GM18870 (cell line): ENCODE results near the gene LRRTM3.

Experiments used
- ATAC-seq: cut with Tn5 transposase; IDR thresholded peaks from one replicate; pipeline ENCODE4 v1.9.1; 2021; ENCODE audit warnings: moderate library complexity; ENCODE audit not compliant: unreplicated experiment

The LRRTM3 gene

GRCh38 chr10:66931949-66932343 lies 6.1 kb downstream of the LRRTM3 start:
- no peak for ATAC-seq

GRCh38 chr10:66934711-66935110 lies 8.9 kb downstream of the LRRTM3 start:
- no peak for ATAC-seq

- ATAC-seq, result no peak
These were observed 15.1 kb downstream of the LRRTM3 start for GRCh38 chr10:66940965-66941364.

- ATAC-seq, result no peak
These were observed 15.7 kb downstream of the LRRTM3 start for GRCh38 chr10:66941491-66941890.

- no peak for ATAC-seq
These were observed 16.6 kb downstream of the LRRTM3 start for GRCh38 chr10:66942407-66942806.

GRCh38 chr10:66943590-66943989 lies 17.8 kb downstream of the LRRTM3 start:
- no peak for ATAC-seq

GRCh38 chr10:66951896-66952295 lies 26.1 kb downstream of the LRRTM3 start:
- no peak for ATAC-seq

GRCh38 chr10:66958466-66958865 lies 32.6 kb downstream of the LRRTM3 start:
- ATAC-seq, result no peak

- no peak for ATAC-seq
These were observed 39.1 kb downstream of the LRRTM3 start for GRCh38 chr10:66964946-66965345.

- ATAC-seq, result no peak
These were observed 54.5 kb downstream of the LRRTM3 start for GRCh38 chr10:66980246-66980815.

GRCh38 chr10:66981361-66982052 lies 55.7 kb downstream of the LRRTM3 start:
- no peak for ATAC-seq

- ATAC-seq, result no peak
These were observed 56.2 kb downstream of the LRRTM3 start for GRCh38 chr10:66982053-66982420.

- ATAC-seq, result no peak
These were observed 57.1 kb downstream of the LRRTM3 start for GRCh38 chr10:66982792-66983474.

- no peak for ATAC-seq
These were observed 57.6 kb downstream of the LRRTM3 start for GRCh38 chr10:66983475-66983818.

GRCh38 chr10:66990143-66990830 lies 64.5 kb downstream of the LRRTM3 start:
- no peak for ATAC-seq

- ATAC-seq, result no peak
These were observed 71.2 kb downstream of the LRRTM3 start for GRCh38 chr10:66996996-66997395.

GRCh38 chr10:66999762-67000545 lies 74.1 kb downstream of the LRRTM3 start:
- ATAC-seq, result no peak

GRCh38 chr10:67004690-67005089 lies 78.9 kb downstream of the LRRTM3 start:
- no peak for ATAC-seq

GRCh38 chr10:67005981-67006380 lies 80.1 kb downstream of the LRRTM3 start:
- no peak for ATAC-seq

GRCh38 chr10:67011480-67011879 lies 85.6 kb downstream of the LRRTM3 start:
- ATAC-seq, result no peak

- ATAC-seq, result no peak
These were observed 86.1 kb downstream of the LRRTM3 start for GRCh38 chr10:67011981-67012380.
